ENCODE measurements around the gene P2RX5. TPM values are rescaled to one million over a fixed set of nuclear protein-coding genes. Genes with fewer than 3 reads are reported as not detected.
"Not testable (repeated sequence)": the region's sequence is repeated elsewhere in the genome, so short reads cannot be mapped to it uniquely, and the experiment has no call there.

The P2RX5 gene
- total and polyA plus RNA-seq, 2 experiments from 2014 or later: not detected

- H3K36me3 ChIP-seq (replicated peaks; ENCODE audit: insufficient read depth, low read depth): no peaks in the 10 kb centered on the region
- no peak overlapping the region for H3K27ac ChIP-seq
- H3K27me3 ChIP-seq: no peaks in the 10 kb centered on the region
- no peaks in the 10 kb centered on the region for H3K4me1 ChIP-seq (ENCODE audit: insufficient read depth)
- WGBS (ENCODE audit: low lambda C conversion rate, missing lambda C conversion rate): 81% methylated on average over 6 of the region's 6 CpGs
- no peak overlapping the region for H3K4me2 ChIP-seq
- H3K4me3 ChIP-seq: no peak overlapping the region
- H3K9me3 ChIP-seq (ENCODE audit: low read depth): no peaks in the 10 kb centered on the region
- H3K9me2 ChIP-seq (replicated peaks; ENCODE audit: insufficient read depth): no peaks in the 10 kb centered on the region
- no peak for DNase-seq (ENCODE audit: low spot score)
- TF ChIP-seq EZH2 (IDR thresholded peaks at IDR 0.05; ENCODE audit: borderline replicate concordance) (no peak), EZH2phosphoT487 (IDR thresholded peaks at IDR 0.05; ENCODE audit: low read depth, severe bottlenecking, unreplicated experiment) (no peak), CTCF (IDR thresholded peaks at IDR 0.05; ENCODE audit: poor library complexity) (no peak)
- H2AFZ ChIP-seq: no peak overlapping the region
- no peaks in the 10 kb centered on the region for H4K20me1 ChIP-seq (ENCODE audit: insufficient read depth, poor library complexity, severe bottlenecking)
- H3K79me2 ChIP-seq: peaks cover 5% of the 10 kb centered on the region
Measured at GRCh38 chr17:3729881-3730280, 33.9 kb upstream of the P2RX5 start.

DNA sequence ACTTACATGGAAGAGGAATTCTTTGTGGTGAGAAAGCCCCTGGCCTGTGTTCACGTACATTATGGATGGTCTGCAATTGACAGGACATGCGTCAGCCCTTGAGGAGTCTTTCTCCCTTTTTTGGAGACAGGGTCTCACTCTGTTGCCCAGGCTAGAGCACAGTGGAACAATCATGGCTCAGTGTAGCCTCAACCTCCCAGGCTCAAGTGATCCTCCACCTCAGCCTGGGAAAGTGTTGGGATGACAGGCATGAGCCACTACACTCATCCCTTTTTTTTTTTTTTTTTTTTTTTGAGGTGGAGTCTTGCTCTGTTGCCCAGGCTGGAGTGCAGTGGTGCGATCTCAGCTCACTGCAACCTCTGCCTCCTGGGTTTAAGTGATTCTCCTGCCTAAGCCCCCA lies 32.1 kb upstream of the P2RX5 start:
- not testable (repeated sequence) for H2AFZ ChIP-seq; H3K4me2 ChIP-seq; H3K9me2 ChIP-seq (replicated peaks; ENCODE audit: insufficient read depth); H3K27me3 ChIP-seq; H3K4me1 ChIP-seq (ENCODE audit: insufficient read depth); H3K4me3 ChIP-seq; H3K9me3 ChIP-seq (ENCODE audit: low read depth); H3K27ac ChIP-seq; H3K36me3 ChIP-seq (replicated peaks; ENCODE audit: insufficient read depth, low read depth); DNase-seq (ENCODE audit: low spot score); H4K20me1 ChIP-seq (ENCODE audit: insufficient read depth, poor library complexity, severe bottlenecking)
- H3K79me2 ChIP-seq: peaks cover 15% of the 10 kb centered on the region
- 98% methylated on average over 3 of the region's 3 CpGs for WGBS (ENCODE audit: low lambda C conversion rate, missing lambda C conversion rate)

- Histone ChIP-seq H3K79me2 (peaks cover 25% of the 10 kb centered on the region), H3K4me1 (ENCODE audit: insufficient read depth) (peaks cover 5% of the 10 kb centered on the region), H3K9me2 (replicated peaks; ENCODE audit: insufficient read depth) (no peaks in the 10 kb centered on the region), H3K4me2 (no peak overlapping the region), H3K36me3 (replicated peaks; ENCODE audit: insufficient read depth, low read depth) (no peaks in the 10 kb centered on the region), H3K27ac (no peak overlapping the region), H3K9me3 (ENCODE audit: low read depth) (no peaks in the 10 kb centered on the region), H2AFZ (no peak overlapping the region), H4K20me1 (ENCODE audit: insufficient read depth, poor library complexity, severe bottlenecking) (no peaks in the 10 kb centered on the region), H3K4me3 (no peak overlapping the region), H3K27me3 (no peaks in the 10 kb centered on the region)
- 82% methylated on average over 2 of the region's 2 CpGs for WGBS (ENCODE audit: low lambda C conversion rate, missing lambda C conversion rate)
- TF ChIP-seq CTCF (IDR thresholded peaks at IDR 0.05; ENCODE audit: poor library complexity): no peak
- no peak for DNase-seq (ENCODE audit: low spot score)
Measured at GRCh38 chr17:3727041-3727440, 31.1 kb upstream of the P2RX5 start.

- no peaks in the 10 kb centered on the region for H3K27me3 ChIP-seq
- H3K4me1 ChIP-seq (ENCODE audit: insufficient read depth): peaks cover 11% of the 10 kb centered on the region
- TF ChIP-seq EZH2phosphoT487 (IDR thresholded peaks at IDR 0.05; ENCODE audit: low read depth, severe bottlenecking, unreplicated experiment): no peak
- no peak for TF ChIP-seq CTCF (IDR thresholded peaks at IDR 0.05; ENCODE audit: poor library complexity)
- no peak for TF ChIP-seq EZH2 (IDR thresholded peaks at IDR 0.05; ENCODE audit: borderline replicate concordance)
- peaks cover 33% of the 10 kb centered on the region for H3K79me2 ChIP-seq
- no peaks in the 10 kb centered on the region for H4K20me1 ChIP-seq (ENCODE audit: insufficient read depth, poor library complexity, severe bottlenecking)
- WGBS (ENCODE audit: low lambda C conversion rate, missing lambda C conversion rate): 23% methylated on average over 25 of the region's 27 CpGs
- H3K27ac ChIP-seq: no peak overlapping the region
- H2AFZ ChIP-seq: peak overlapping the region; percentile 93
- no peaks in the 10 kb centered on the region for H3K36me3 ChIP-seq (replicated peaks; ENCODE audit: insufficient read depth, low read depth)
- DNase-seq (ENCODE audit: low spot score): no peak
- H3K9me2 ChIP-seq (replicated peaks; ENCODE audit: insufficient read depth): no peaks in the 10 kb centered on the region
- peak overlapping the region; percentile 83 for H3K4me2 ChIP-seq
- H3K4me3 ChIP-seq: peak overlapping the region; percentile 93
- no peaks in the 10 kb centered on the region for H3K9me3 ChIP-seq (ENCODE audit: low read depth)
Measured at GRCh38 chr17:3724378-3725077, 28.6 kb upstream of the P2RX5 start.
